ENCODE data around the gene IDUA. TPM values are rescaled to one million over a fixed set of nuclear protein-coding genes. Genes with fewer than 3 reads are reported as not detected.

The IDUA gene
- total RNA-seq, 1 donor from 2014 or later: 25.5 TPM

GRCh38 chr4:978957-979701 is 7.7 kb upstream of the IDUA start:
- intact Hi-C loops (cut with micrococcal nuclease): no loop called here
- Mint-ChIP-seq H3K9me3 (no peaks in the 10 kb centered on the region), H3K4me3 (ENCODE audit: low read depth) (no peak overlapping the region), H3K36me3 (ENCODE audit: low read depth) (no peaks in the 10 kb centered on the region), H3K4me1 (ENCODE audit: low read depth) (no peaks in the 10 kb centered on the region), H3K27me3 (ENCODE audit: low read depth) (no peaks in the 10 kb centered on the region), H3K27ac (no peak overlapping the region)
- no peak for DNase-seq (ENCODE audit: low spot score)

- Mint-ChIP-seq H3K27ac (no peak overlapping the region), H3K4me1 (ENCODE audit: low read depth) (peaks cover 15% of the 10 kb centered on the region), H3K36me3 (ENCODE audit: low read depth) (no peaks in the 10 kb centered on the region), H3K4me3 (ENCODE audit: low read depth) (no peak overlapping the region), H3K9me3 (no peaks in the 10 kb centered on the region), H3K27me3 (ENCODE audit: low read depth) (no peaks in the 10 kb centered on the region)
- intact Hi-C loops (cut with micrococcal nuclease): no loop called here
- DNase-seq (ENCODE audit: low spot score): no peak
Observed at GRCh38 chr4:982291-982690, 4.6 kb upstream of the IDUA start.

- Mint-ChIP-seq H3K36me3 (ENCODE audit: low read depth) (no peaks in the 10 kb centered on the region), H3K27ac (no peak overlapping the region), H3K4me3 (ENCODE audit: low read depth) (no peak overlapping the region), H3K4me1 (ENCODE audit: low read depth) (peaks cover 17% of the 10 kb centered on the region), H3K27me3 (ENCODE audit: low read depth) (no peaks in the 10 kb centered on the region), H3K9me3 (no peaks in the 10 kb centered on the region)
- no peak for DNase-seq (ENCODE audit: low spot score)
- intact Hi-C loops (cut with micrococcal nuclease): no loop called here
Observed at GRCh38 chr4:982814-983213, 4.0 kb upstream of the IDUA start.

- Mint-ChIP-seq H3K27me3 (ENCODE audit: low read depth) (no peaks in the 10 kb centered on the region), H3K4me1 (ENCODE audit: low read depth) (peaks cover 17% of the 10 kb centered on the region), H3K36me3 (ENCODE audit: low read depth) (no peaks in the 10 kb centered on the region), H3K27ac (no peak overlapping the region), H3K4me3 (ENCODE audit: low read depth) (peak overlapping the region; percentile 37), H3K9me3 (no peaks in the 10 kb centered on the region)
- intact Hi-C loops (cut with micrococcal nuclease): loop anchor here (1.0 to 5.0 kb wide), 2 partner anchors 11 to 202 kb away; partner anchors contain the start of gene DGKQ
- DNase-seq (ENCODE audit: low spot score): no peak
Observed at GRCh38 chr4:984336-985054, 2.3 kb upstream of the IDUA start.

GRCh38 chr4:985123-985830 is 1.6 kb upstream of the IDUA start:
- no peaks in the 10 kb centered on the region for H3K9me3 Mint-ChIP-seq
- peak overlapping the region; percentile 37 for H3K4me3 Mint-ChIP-seq (ENCODE audit: low read depth)
- no peak overlapping the region for H3K27ac Mint-ChIP-seq
- peak; percentile 60 for DNase-seq (ENCODE audit: low spot score)
- H3K36me3 Mint-ChIP-seq (ENCODE audit: low read depth): no peaks in the 10 kb centered on the region
- H3K4me1 Mint-ChIP-seq (ENCODE audit: low read depth): peaks cover 17% of the 10 kb centered on the region
- intact Hi-C loops (cut with micrococcal nuclease): loop anchor here (1.0 to 5.0 kb wide), 2 partner anchors 12 to 203 kb away; partner anchors contain the start of gene DGKQ
- no peaks in the 10 kb centered on the region for H3K27me3 Mint-ChIP-seq (ENCODE audit: low read depth)

- Mint-ChIP-seq H3K27ac (peak overlapping the region; percentile 83), H3K27me3 (ENCODE audit: low read depth) (no peaks in the 10 kb centered on the region), H3K4me3 (ENCODE audit: low read depth) (peak overlapping the region; percentile 87), H3K36me3 (ENCODE audit: low read depth) (no peaks in the 10 kb centered on the region), H3K4me1 (ENCODE audit: low read depth) (peaks cover 17% of the 10 kb centered on the region), H3K9me3 (no peaks in the 10 kb centered on the region)
- DNase-seq (ENCODE audit: low spot score): no peak
- intact Hi-C loops (cut with micrococcal nuclease): loop anchor here (2.0 to 5.0 kb wide), 2 partner anchors 54 to 204 kb away; partner anchors contain the start of genes GAK and TMEM175
Observed at GRCh38 chr4:986428-986878, 391 bp upstream of the IDUA start.

GRCh38 chr4:987624-988513 is 1.0 kb downstream of the IDUA start:
- Mint-ChIP-seq H3K27ac (peak overlapping the region; percentile 49), H3K4me1 (ENCODE audit: low read depth) (peaks cover 17% of the 10 kb centered on the region), H3K36me3 (ENCODE audit: low read depth) (no peaks in the 10 kb centered on the region), H3K4me3 (ENCODE audit: low read depth) (peak overlapping the region; percentile 78), H3K27me3 (ENCODE audit: low read depth) (no peaks in the 10 kb centered on the region), H3K9me3 (no peaks in the 10 kb centered on the region)
- no peak for DNase-seq (ENCODE audit: low spot score)
- intact Hi-C loops (cut with micrococcal nuclease): loop anchor here (1.0 to 5.0 kb wide), 3 partner anchors 55 to 206 kb away; partner anchors contain the start of genes GAK and TMEM175

GRCh38 chr4:988726-989721 is 2.2 kb downstream of the IDUA start:
- no peak for DNase-seq (ENCODE audit: low spot score)
- no peak overlapping the region for H3K4me3 Mint-ChIP-seq (ENCODE audit: low read depth)
- intact Hi-C loops (cut with micrococcal nuclease): loop anchor here (5.0 kb wide), 1 partner anchor 207 kb away; no protein-coding TSS in a partner anchor

GRCh38 chr4:989722-990471 is 3.1 kb downstream of the IDUA start:
- Mint-ChIP-seq H3K4me1 (ENCODE audit: low read depth) (peaks cover 15% of the 10 kb centered on the region), H3K27ac (no peak overlapping the region), H3K4me3 (ENCODE audit: low read depth) (no peak overlapping the region), H3K9me3 (no peaks in the 10 kb centered on the region), H3K27me3 (ENCODE audit: low read depth) (no peaks in the 10 kb centered on the region), H3K36me3 (ENCODE audit: low read depth) (no peaks in the 10 kb centered on the region)
- DNase-seq (ENCODE audit: low spot score): no peak
- intact Hi-C loops (cut with micrococcal nuclease): loop anchor here (5.0 kb wide), 1 partner anchor 208 kb away; no protein-coding TSS in a partner anchor

More at GRCh38 chr4:988726-989721, 2.2 kb downstream of the IDUA start:
- Mint-ChIP-seq H3K36me3 (ENCODE audit: low read depth) (no peaks in the 10 kb centered on the region), H3K27me3 (ENCODE audit: low read depth) (no peaks in the 10 kb centered on the region), H3K4me1 (ENCODE audit: low read depth) (peaks cover 17% of the 10 kb centered on the region), H3K27ac (no peak overlapping the region), H3K9me3 (no peaks in the 10 kb centered on the region)

- H3K4me3 Mint-ChIP-seq (ENCODE audit: low read depth): no peak overlapping the region
- no peaks in the 10 kb centered on the region for H3K36me3 Mint-ChIP-seq (ENCODE audit: low read depth)
- H3K27ac Mint-ChIP-seq: no peak overlapping the region
- H3K9me3 Mint-ChIP-seq: no peaks in the 10 kb centered on the region
- intact Hi-C loops (cut with micrococcal nuclease): no loop called here
- peaks cover 7% of the 10 kb centered on the region for H3K4me1 Mint-ChIP-seq (ENCODE audit: low read depth)
- peaks cover 2% of the 10 kb centered on the region for H3K27me3 Mint-ChIP-seq (ENCODE audit: low read depth)
- DNase-seq (ENCODE audit: low spot score): no peak
Observed at GRCh38 chr4:990746-991367, 4.0 kb downstream of the IDUA start.

Data from activated T-helper 2 cell treated with anti-CD3 and anti-CD28 coated beads, Interferon-gamma antibody, Interleukin-2, Interleukin-4, amounts not matched to agents 10 μg/mL and 5 μg/mL and 100 μg/mL, durations not matched to agents 14 hours and 24 hours and 36 hours (primary cell).